B cell (primary cell): ENCODE results near the gene PRX.

Experiments
- EZH2 ChIP-seq: IDR thresholded peaks from 2 replicates; pipeline ENCODE4 v1.6.1; 2012; ENCODE audit warnings: borderline replicate concordance, low read depth, mild to moderate bottlenecking, moderate library complexity, low read length; ENCODE audit not compliant: insufficient read depth, poor library complexity, severe bottlenecking
- TF ChIP-seq, protein P1 (sequence below): fragments of 200-600 bp; IDR thresholded peaks from one replicate; pipeline ENCODE4 v1.8.0; 2022; ENCODE audit warnings: antibody characterized with exemption, mild to moderate bottlenecking

GRCh38 chr19:40419066-40419612, 6.0 kb upstream of the PRX start:
- TF ChIP-seq, protein P1, sequence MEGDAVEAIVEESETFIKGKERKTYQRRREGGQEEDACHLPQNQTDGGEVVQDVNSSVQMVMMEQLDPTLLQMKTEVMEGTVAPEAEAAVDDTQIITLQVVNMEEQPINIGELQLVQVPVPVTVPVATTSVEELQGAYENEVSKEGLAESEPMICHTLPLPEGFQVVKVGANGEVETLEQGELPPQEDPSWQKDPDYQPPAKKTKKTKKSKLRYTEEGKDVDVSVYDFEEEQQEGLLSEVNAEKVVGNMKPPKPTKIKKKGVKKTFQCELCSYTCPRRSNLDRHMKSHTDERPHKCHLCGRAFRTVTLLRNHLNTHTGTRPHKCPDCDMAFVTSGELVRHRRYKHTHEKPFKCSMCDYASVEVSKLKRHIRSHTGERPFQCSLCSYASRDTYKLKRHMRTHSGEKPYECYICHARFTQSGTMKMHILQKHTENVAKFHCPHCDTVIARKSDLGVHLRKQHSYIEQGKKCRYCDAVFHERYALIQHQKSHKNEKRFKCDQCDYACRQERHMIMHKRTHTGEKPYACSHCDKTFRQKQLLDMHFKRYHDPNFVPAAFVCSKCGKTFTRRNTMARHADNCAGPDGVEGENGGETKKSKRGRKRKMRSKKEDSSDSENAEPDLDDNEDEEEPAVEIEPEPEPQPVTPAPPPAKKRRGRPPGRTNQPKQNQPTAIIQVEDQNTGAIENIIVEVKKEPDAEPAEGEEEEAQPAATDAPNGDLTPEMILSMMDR = no peak
- no peak for TF ChIP-seq EZH2
